ACHN (cell line): ENCODE data around the gene KIF3A.

ENCODE experiments used
- DNase-seq: peaks from one replicate; pipeline ENCODE4 v3.0.0-alpha.2; 2015
- in situ Hi-C: cut with HindIII; loops from 2 replicates; pipeline ENCODE4 v1.10.0; 2017; ENCODE audit warnings: low sequenced_read_pairs, low pct_ligation_motif_present, low pct_unique_long_range_greater_than_20kb

KIF3A gene

DNA sequence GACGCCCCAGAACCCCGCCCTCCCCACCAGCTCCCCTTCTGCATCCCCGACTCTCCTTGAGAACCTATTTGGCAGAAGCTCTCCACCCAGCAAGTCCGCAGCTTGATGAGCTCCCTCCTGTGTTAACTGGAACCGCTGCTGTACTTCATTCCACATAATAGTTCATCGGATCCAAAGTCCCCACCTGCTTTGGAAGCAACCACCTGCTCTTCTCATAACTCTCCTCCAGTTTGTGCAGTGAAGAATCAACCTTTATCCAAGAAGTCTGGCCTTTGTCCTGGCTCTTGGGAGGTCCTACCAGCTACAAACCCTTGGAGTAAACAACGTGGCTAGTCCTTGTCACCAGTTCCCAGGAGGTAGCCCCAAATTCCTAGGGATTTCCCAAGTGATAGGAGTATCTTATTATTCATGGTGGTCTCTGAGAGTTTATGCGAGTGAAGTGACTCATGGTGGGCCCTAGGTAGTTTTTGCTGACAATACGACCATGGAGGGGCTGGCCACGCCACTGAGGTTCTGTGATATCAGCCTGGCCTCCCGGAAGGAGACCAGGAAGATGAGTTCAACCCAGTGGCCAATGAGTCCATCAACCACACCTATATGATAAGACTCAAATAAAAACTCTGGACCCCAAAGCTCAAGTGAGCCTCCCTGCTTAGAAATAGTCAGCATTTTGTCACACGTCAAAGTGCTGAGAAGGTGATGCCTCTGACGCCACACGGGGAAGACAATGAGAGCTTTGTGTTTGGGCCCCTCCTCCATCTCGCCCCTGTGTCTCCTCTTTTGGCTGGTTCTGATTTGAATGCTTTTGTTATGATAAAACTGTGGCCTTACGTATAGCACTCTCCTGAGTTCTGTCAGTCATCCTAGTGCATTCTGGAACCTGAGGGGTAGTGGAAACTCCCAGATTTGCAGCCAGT, 67.1 kb downstream of the KIF3A start:
- in situ Hi-C loops, result no loop called here
- DNase-seq, result no peak

DNA sequence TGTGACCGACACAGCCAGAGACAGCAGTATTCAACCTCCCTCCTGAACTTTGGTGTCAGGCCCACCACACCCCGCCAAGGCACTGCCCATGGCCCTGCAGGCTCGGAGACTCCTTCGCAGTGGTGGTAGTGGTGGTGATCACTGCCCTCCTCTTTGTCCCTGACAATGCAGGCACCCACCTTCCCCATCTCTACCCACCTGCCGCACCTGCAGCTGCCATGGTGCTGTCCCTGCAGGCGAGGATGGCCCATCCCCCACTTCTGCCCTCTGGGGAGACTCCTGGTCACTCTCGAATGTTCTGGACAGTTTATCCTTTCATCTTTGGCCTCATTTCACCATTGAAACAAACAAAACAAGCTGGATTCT, 67.9 kb downstream of the KIF3A start:
- in situ Hi-C loops, result no loop called here
- DNase-seq, result no peak

DNA sequence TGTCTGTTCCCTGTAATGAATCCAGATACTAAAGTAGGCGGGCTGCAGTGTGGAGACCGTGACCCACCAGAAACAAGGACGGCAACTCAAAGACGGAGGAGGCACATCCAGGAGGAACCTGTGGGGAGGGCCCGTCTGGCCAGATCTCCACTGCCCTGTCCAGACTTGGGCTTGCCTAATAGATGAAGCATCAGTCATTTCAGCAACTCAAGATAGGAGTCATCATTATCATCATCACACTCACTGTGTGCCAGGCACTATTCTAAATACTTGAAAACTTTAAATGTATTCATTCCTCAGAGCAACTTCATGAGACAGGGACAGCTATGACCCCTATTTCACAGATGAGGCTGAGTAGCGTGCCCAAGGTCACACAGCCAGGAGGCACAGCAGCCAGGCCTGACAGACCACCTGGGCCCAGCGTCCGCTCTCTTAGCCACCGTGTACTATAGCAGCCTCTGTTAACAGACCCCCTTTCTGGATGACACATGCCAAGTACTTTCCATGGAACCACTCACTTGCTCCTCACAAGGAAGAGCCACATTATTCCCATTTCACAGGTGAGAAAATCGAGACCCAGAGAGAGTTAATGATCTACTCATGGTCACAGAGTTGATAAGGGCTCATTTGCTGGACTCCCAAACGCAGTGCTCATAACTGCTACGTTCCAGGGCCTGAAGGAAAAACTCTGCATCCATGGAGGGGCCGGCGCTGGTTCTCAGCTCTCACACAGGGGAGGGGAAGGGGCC, 68.5 kb downstream of the KIF3A start:
- in situ Hi-C loops, result no loop called here

DNA sequence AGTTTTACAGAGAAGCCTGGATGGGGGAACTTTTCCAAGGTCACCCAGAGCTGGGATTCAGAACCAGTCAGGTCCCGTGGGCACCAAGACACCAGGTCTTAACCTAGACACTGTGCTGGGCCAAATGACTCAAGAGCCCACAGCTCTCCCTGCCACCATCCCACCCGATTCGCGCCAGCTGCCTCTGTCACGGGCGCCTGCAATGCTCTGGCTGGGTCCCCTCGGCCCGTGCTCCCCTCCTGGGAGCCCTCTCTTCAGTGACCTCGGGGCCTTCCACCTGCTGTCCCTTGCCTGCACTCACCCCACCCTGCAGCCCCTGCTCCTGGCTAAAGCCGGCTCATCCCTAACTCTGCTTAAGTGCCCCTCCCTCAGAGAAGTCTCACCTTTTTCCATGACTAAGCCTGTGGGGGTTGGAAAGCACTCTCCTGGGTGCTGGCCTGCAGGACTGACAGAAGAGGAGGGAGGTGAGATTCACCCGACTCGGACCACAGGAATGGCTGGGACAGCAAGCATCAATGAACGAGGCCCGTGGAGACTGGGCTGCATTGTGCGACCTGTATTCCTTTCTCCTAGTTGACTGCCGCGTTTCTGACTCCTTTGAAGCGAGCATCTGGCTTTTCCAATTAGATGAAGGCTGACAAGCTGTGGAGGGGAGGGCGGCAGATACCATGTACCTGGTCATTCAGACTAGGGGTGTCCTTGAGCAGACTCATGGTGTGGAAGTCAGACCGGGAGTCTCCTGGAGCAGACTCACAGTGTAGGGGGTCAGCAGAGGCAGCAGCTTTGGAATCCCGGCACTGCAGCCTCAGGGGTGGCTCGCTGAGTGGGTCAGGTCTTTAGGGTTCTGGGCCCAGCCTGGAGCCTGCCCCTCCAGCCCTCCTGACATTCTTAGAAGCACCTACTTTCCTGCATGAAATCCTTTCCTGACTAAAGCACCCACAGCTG, 69.3 kb downstream of the KIF3A start:
- in situ Hi-C loops, result no loop called here
- no peak for DNase-seq

More for the DNA sequence above, 68.5 kb downstream of the KIF3A start:
- no peak for DNase-seq

DNA sequence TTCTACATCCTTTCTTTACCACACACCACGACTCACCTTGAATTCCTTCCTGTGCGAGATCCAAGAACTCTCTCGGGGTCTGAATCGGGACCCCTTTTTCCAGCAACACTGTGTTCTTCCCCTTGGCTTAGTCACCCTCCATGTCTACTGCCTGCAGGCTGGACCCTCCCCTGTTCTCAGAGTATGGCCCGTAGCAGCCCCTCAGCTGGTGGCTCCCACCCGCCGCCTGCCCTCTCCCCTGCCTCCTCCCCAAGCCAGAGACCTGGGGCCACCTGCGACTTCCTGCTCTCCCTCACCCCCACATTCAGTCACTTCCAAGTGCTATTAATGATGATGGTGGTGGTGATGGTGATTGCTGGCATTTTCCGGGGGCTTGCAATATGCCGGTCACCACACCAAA, 70.0 kb downstream of the KIF3A start:
- no peak for DNase-seq
- in situ Hi-C loops, result no loop called here

DNA sequence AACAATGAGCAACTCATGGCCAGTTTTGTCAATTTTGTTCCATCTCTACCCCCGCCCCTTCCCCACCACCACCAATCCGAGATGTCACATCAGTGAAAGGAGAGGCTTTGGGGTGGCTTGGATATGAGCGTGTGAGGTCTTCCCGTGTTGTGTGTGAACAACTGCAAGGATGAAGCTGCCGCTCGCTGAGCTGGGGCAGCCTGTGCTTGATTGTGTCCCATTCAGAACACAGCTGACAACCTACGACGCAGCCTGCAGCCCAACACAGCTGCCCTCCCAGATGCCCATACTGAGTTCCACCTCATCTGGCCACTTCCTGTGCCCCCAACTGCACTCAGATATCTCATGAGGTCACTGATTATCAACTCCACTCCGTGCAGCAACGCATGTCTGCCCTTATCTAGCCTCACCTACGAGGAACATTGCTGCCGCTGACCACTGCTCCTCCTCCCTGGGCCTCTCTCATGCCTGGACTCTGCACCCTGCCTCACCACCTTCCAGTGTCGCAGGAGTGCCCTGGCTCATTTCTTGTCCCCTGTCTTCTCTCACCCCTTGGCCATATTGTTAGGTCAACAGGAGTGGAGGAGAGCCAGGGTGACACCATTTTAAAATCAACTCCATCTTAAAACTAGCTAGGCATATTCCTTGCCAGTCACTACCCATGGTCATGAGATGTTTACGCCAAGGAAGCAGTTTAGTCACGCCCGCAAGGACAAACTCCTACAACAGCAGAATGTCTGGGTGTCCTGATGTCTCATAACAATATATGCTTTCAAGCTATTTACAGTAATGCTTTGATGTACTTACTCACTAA, 70.8 kb downstream of the KIF3A start:
- DNase-seq, result no peak
- in situ Hi-C loops, result no loop called here

DNA sequence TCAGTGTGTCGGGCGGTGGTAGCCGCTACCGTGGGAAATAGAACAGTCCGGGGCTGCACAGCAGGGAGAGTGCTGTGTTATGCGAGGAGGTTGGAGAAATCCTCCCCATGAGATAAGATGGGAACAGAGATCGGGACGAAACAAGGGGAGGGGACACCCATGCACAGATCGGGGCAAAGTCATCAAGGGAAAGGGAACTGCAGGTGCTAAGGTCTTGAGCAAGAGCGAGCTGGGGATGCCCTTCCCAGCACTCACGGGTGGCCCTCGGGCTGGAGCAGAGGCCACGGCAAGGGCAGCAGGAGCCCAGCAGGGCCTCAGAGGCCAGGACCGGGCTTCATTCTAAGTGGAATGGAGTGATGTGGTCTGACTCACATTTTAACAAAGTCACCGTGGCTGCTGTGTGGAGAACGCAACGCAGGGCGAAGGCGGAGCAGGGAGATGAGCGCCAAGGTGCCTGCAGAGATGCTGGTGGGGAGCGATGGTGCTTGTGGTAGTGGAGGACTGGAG, 71.7 kb downstream of the KIF3A start:
- in situ Hi-C loops, result no loop called here
- DNase-seq, result no peak

DNA sequence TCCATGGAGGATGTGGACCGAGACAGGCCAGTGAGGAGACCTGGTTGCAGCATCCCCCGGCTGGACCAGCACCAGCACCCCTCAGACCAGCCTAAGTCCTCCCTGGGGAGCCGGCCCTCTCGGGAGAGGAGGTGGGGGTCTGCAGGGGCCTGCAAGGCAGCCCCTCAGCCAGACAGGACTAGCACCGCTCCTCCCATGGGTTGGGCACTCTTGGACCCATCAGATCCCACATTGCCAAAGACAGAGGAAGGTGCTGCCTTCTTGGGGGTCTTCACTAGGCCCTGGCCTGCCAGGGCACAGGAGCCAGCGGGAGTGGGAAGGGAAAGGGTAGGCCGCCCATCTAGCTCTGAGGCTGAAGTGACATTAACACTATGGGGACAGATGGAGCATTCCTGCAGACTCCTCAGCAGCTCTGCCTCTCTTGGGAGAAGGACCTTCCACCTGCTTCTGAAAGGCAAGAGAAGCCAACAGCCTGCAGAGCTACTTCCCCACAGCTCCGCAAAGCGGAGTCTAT, 72.6 kb downstream of the KIF3A start:
- in situ Hi-C loops, result no loop called here
- DNase-seq, result no peak

DNA sequence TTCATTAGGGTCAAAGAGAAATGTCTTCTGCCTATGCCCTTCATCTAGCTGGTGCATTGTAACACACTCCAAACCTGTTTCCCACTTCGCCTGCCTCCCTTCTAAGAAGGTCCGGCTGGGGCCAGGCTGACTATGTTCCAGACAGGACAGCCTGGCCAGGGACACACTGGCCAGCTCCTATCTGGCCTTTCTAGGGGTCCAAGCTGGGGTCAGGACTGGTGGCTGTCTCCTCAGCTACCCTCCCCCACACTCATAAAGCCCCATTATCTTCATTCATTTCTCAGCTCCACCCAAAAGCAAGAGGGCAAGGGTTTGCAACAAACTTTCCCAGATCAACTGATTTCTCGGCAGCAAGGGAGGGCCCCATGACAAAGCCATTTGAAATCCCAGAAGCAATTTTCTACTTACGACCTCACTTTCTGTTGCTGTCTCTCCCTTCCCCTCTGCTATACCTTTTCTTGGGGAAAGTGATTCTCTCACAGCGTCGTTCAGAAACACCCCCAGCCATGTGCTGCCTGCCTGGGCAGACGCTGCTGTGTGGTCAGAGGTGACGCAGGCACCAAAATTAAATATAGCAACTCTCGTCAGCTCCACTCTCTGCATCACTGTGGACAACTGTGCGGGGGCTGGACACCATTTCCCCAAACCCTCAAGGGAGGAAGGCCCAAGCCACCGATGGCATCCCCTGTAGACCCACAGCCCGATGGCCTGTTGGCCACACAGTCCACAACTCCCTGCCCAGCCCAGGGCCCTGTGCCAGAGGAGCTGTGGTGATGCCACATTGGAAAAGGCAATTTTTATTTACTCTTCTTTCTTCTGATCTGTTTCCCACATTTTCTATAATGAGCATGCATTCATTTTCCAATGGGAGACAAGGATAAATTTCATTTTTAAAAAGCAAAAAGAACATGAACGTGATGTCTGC, 73.3 kb downstream of the KIF3A start:
- no peak for DNase-seq

DNA sequence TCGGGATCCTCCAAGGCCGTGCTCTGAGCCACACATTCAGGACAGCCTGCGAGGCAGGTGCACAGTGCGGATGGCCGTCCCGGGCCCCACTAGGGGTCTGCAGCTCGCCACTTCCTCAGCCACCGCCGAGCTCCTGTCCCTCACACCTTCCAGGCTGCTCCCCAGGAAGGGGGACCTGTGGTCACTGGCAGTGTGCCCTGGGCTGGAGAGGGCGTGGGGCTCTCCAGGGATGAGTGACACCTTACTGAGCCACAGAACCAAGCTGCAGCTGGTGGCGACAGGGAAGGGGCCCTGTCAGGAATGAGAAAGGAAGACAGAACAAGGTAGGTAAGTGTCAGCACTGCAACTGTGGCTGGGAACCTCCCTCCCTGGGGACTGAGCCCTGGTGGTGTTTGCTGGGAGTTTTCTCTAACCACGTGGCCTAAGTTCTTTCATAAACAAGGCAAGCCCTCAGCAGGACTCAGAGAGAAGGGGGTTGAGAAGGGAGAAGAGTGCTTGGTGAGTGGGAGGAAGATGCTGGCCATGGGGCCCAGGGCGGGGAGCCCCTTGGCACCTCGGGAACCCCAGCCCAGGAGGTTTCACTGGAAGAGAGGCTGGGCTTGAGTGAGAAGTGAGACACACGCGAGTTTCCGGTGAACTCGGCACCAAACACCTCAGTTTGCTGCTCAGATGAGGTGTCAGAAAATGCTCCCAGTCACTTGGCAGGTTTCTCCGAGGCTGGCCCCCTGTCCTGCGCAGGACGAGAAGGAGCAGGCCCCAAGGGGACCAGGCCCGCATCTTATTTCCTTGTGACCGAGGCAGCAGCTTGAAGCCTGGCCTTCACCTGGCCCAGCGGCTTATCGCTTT, 74.2 kb downstream of the KIF3A start:
- DNase-seq, result no peak

More for the DNA sequence above, 73.3 kb downstream of the KIF3A start:
- in situ Hi-C loops, result no loop called here

DNA sequence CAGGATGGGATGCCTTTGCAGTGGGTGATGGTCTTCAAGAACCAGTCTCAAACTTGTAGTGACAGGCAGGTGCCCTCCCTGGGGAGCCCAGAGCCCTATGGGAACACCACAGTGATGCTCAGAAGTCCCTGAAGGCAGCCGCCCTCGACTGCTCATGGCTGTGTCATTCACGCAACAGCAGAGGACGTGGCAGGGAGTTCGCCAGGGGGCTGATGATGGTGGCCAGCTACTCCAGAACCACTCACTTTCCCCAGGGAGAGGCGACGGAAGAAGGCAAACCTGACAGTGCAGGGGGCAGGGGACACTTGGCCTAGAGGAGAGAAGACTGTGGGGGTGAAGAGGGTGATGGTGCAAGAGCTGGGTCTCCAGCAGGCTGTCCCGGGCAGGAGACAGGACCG, 75.3 kb downstream of the KIF3A start:
- no peak for DNase-seq
- in situ Hi-C loops, result no loop called here

More for the DNA sequence above, 74.2 kb downstream of the KIF3A start:
- in situ Hi-C loops, result no loop called here

DNA sequence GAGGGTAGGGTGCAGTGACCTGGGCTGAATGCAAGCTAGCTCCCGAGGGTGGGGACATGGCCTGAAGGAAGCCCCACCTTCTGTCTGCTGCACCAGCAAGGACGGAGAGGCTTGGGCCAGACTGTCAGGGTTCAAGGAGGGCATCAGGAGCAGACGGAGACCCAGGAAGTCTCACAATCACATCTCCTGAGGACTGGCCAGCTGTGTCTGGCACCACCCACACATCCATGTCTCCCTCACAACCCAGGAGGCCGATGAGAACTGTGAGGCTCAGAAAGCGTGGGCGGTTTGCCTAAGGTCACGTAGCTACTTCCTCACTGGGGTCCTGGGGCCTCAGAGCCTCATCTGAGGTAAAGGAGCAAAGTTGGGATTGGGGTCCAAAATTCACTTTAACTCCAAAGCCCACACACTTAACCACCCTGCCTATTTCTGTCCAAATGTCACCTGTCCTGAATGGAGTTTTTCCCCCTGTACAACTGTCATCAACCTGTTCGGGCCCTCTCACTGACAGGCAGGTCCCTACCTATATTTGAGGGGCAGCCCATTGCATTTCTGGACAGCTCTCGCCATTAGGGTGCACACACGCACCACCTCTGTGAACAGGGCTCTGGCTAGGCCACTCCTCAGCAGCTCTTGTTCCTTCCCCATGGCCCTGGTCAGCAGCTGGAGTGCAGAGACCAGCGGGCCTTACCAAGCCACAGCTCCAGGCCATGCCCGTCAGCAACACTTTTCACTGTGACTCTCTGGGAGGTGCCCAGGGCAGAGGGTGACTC, 75.9 kb downstream of the KIF3A start:
- in situ Hi-C loops, result no loop called here
- DNase-seq, result no peak

DNA sequence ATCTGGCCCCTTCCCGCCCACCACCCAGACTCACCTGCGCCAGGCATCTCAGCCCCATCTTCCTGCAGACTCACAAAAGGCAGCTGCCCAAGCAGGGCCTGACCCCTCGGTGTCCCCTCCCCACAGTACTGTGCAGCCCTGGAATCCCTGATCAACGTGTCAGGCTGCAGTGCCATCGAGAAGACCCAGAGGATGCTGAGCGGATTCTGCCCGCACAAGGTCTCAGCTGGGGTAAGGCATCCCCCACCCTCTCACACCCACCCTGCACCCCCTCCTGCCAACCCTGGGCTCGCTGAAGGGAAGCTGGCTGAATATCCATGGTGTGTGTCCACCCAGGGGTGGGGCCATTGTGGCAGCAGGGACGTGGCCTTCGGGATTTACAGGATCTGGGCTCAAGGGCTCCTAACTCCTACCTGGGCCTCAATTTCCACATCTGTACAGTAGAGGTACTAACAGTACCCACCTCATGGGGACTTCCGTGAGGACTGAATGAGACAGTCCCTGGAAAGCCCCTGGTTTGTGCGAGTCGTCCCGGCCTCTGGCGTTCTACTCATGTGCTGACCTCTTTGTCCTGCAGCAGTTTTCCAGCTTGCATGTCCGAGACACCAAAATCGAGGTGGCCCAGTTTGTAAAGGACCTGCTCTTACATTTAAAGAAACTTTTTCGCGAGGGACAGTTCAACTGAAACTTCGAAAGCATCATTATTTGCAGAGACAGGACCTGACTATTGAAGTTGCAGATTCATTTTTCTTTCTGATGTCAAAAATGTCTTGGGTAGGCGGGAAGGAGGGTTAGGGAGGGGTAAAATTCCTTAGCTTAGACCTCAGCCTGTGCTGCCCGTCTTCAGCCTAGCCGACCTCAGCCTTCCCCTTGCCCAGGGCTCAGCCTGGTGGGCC, 77.5 kb downstream of the KIF3A start:
- in situ Hi-C loops, result no loop called here
- no peak for DNase-seq
